Calu3 (cell line): ENCODE data around the gene DHX35. TPM values are rescaled to one million over a fixed set of nuclear protein-coding genes. Genes with fewer than 3 reads are reported as not detected.

Source experiments
- BruUV-seq: library from RNA; stranded (reverse); fragments of 400-500 nt; replicated peaks from 2 replicates; lab custom pipeline; 2021; lab: Mats Ljungman, UMichigan
- CTCF ChIA-PET: fragments of 300-600 bp; sonication (Branson Sonifier 250); formaldehyde crosslinking; loops from one replicate; lab custom pipeline; 2022; ENCODE audit warnings: antibody characterized with exemption; lab: Charles Lee
- DNase-seq: peaks from one replicate; pipeline ENCODE4 v3.0.0; 2022
- H3K27ac Mint-ChIP-seq: one replicate; pipeline ENCODE4 v1.8.0; 2022; ENCODE audit warnings: mixed read lengths; ENCODE audit not compliant: unreplicated experiment
- H3K27me3 Mint-ChIP-seq: one replicate; pipeline ENCODE4 v1.8.0; 2022; ENCODE audit warnings: mixed read lengths; ENCODE audit not compliant: unreplicated experiment
- H3K36me3 Mint-ChIP-seq: one replicate; pipeline ENCODE4 v1.8.0; 2022; ENCODE audit warnings: mild to moderate bottlenecking, moderate library complexity, mixed read lengths; ENCODE audit not compliant: insufficient read depth, unreplicated experiment
- H3K4me1 Mint-ChIP-seq: one replicate; pipeline ENCODE4 v1.8.0; 2022; ENCODE audit warnings: mild to moderate bottlenecking, low read depth, mixed read lengths; ENCODE audit not compliant: unreplicated experiment
- H3K4me3 Mint-ChIP-seq: one replicate; pipeline ENCODE4 v1.8.0; 2022; ENCODE audit warnings: mild to moderate bottlenecking, low read depth, moderate library complexity, mixed read lengths; ENCODE audit not compliant: unreplicated experiment
- H3K9me3 Mint-ChIP-seq: one replicate; pipeline ENCODE4 v1.8.0; 2022; ENCODE audit warnings: low read depth, mixed read lengths; ENCODE audit not compliant: unreplicated experiment
- CTCF ChIP-seq: fragments of 200-600 bp; IDR thresholded peaks from one replicate; pipeline ENCODE4 v1.8.0; 2022; ENCODE audit warnings: antibody characterized with exemption; ENCODE audit not compliant: unreplicated experiment
- intact Hi-C: fragments of 100-400 bp; cut with micrococcal nuclease; formaldehyde crosslinking; loops from one replicate; pipeline ENCODE4 v1.10.0; 2022; ENCODE audit not compliant: unreplicated experiment
- total RNA-seq: library from RNA; stranded (reverse); gene quantifications from 2 replicates; pipeline ENCODE4 v1.2.3, GENCODE V29; 2022

DHX35 gene
- total RNA-seq, 1 experiment from 2014 or later, result 19.1 TPM

- H3K27ac Mint-ChIP-seq, result no peak overlapping the region
- CTCF ChIA-PET, result no interaction called here
- TF ChIP-seq CTCF, result no peak
- no peaks in the 10 kb centered on the region for H3K27me3 Mint-ChIP-seq
- intact Hi-C loops, result no loop called here
- H3K4me3 Mint-ChIP-seq, result no peak overlapping the region
- H3K4me1 Mint-ChIP-seq, result peaks cover 23% of the 10 kb centered on the region
- DNase-seq, result no peak
- peaks cover 19% of the 10 kb centered on the region for H3K36me3 Mint-ChIP-seq
- BruUV-seq, result no TSS peak
- no peaks in the 10 kb centered on the region for H3K9me3 Mint-ChIP-seq
These were observed 47.2 kb downstream of the DHX35 start for GRCh38 chr20:39009348-39009747.

GRCh38 chr20:39010496-39010895 lies 48.4 kb downstream of the DHX35 start:
- H3K4me3 Mint-ChIP-seq, result no peak overlapping the region
- CTCF ChIA-PET, result no interaction called here
- no TSS peak for BruUV-seq
- no peaks in the 10 kb centered on the region for H3K9me3 Mint-ChIP-seq
- peaks cover 11% of the 10 kb centered on the region for H3K4me1 Mint-ChIP-seq
- intact Hi-C loops, result no loop called here
- H3K27ac Mint-ChIP-seq, result no peak overlapping the region
- DNase-seq, result no peak
- H3K36me3 Mint-ChIP-seq, result peaks cover 15% of the 10 kb centered on the region
- no peaks in the 10 kb centered on the region for H3K27me3 Mint-ChIP-seq
- TF ChIP-seq CTCF, result no peak

- no peak overlapping the region for H3K27ac Mint-ChIP-seq
- H3K9me3 Mint-ChIP-seq, result no peaks in the 10 kb centered on the region
- no TSS peak for BruUV-seq
- intact Hi-C loops, result no loop called here
- DNase-seq, result no peak
- peaks cover 10% of the 10 kb centered on the region for H3K36me3 Mint-ChIP-seq
- H3K4me1 Mint-ChIP-seq, result peaks cover 16% of the 10 kb centered on the region
- H3K27me3 Mint-ChIP-seq, result no peaks in the 10 kb centered on the region
- CTCF ChIA-PET, result no interaction called here
- TF ChIP-seq CTCF, result no peak
- no peak overlapping the region for H3K4me3 Mint-ChIP-seq
These were observed 51.5 kb downstream of the DHX35 start for GRCh38 chr20:39013662-39014109.

GRCh38 chr20:39016041-39016440 lies 53.9 kb downstream of the DHX35 start:
- Mint-ChIP-seq H3K4me3 (no peak overlapping the region), H3K4me1 (peaks cover 7% of the 10 kb centered on the region), H3K27me3 (no peaks in the 10 kb centered on the region), H3K27ac (no peak overlapping the region), H3K9me3 (no peaks in the 10 kb centered on the region), H3K36me3 (peaks cover 5% of the 10 kb centered on the region)
- no peak for TF ChIP-seq CTCF
- intact Hi-C loops, result no loop called here
- no TSS peak for BruUV-seq
- no peak for DNase-seq
- CTCF ChIA-PET, result interaction anchor here (0.6 kb wide), 1 partner anchor 80 kb away, joined by 3 read pairs; no protein-coding TSS in a partner anchor
